ENCODE measurements around the gene TRIM46.

- TF ChIP-seq CTCF (conservative IDR thresholded peaks at IDR 0.05) (peak; percentile 97), EZH2 (IDR thresholded peaks at IDR 0.05; ENCODE audit: low read depth) (no peak)
Measured at GRCh38 chr1:155193275-155193990, 19.8 kb downstream of the TRIM46 start.
